Brain microvascular endothelial cell (primary cell): ENCODE data around the gene GPER1.

Experiments used
- DNase-seq: peaks from one replicate; pipeline ENCODE4 v3.0.0-alpha.2; 2020
- H3K27ac ChIP-seq: fragments of 250-450 bp; sonication (Bioruptor Pico); 2 replicates; pipeline ENCODE4 v1.5.1; 2020; ENCODE audit warnings: mild to moderate bottlenecking, moderate library complexity
- H3K27me3 ChIP-seq: fragments of 250-450 bp; sonication (Bioruptor Pico); replicated peaks from 2 replicates; pipeline ENCODE4 v1.5.1; 2020; ENCODE audit warnings: mild to moderate bottlenecking
- H3K36me3 ChIP-seq: fragments of 250-450 bp; sonication (Bioruptor Pico); replicated peaks from 2 replicates; pipeline ENCODE4 v1.5.1; 2020; ENCODE audit warnings: mild to moderate bottlenecking
- H3K4me3 ChIP-seq: 2 replicates; pipeline ENCODE4 v1.5.1; 2011; ENCODE audit warnings: low read depth, mild to moderate bottlenecking, control low read depth, low read length, moderate library complexity
- in situ Hi-C: cut with HindIII; loops from 2 replicates; pipeline ENCODE4 v1.10.0; 2017; ENCODE audit warnings: low sequenced_read_pairs, low pct_ligation_motif_present
- TF ChIP-seq, protein P1 (sequence below): IDR thresholded peaks from 2 replicates; pipeline ENCODE4 v1.5.1; 2011; ENCODE audit warnings: low read depth, mild to moderate bottlenecking, moderate library complexity, low read length, control low read depth, inconsistent platforms; ENCODE audit errors: missing control alignments

Gene GPER1

DNA sequence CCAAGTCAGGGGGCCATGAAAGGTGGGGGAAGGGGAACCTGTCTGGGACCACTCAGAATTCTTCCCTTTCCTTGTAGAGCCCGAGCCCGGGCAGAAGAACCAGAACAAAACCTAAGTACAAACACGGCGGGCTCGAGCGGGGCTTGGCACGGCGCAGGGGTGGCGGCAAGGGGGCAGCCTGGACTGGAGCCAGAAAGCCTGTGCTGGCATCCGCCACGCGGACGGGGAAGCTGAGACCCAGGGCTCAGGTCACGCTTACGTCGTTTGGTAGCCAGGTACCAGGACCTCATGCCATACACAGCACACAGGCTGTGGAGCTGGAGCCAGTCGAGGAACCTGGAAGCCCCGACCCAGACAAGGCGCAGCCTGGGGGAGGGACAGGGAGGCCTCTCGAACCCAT lies 6.6 kb upstream of the GPER1 start:
- DNase-seq, result no peak
- in situ Hi-C loops, result no loop called here
- Histone ChIP-seq H3K36me3 (no peaks in the 10 kb centered on the region), H3K27me3 (no peaks in the 10 kb centered on the region), H3K27ac (no peak overlapping the region), H3K4me3 (no peak overlapping the region)
- TF ChIP-seq, protein P1, sequence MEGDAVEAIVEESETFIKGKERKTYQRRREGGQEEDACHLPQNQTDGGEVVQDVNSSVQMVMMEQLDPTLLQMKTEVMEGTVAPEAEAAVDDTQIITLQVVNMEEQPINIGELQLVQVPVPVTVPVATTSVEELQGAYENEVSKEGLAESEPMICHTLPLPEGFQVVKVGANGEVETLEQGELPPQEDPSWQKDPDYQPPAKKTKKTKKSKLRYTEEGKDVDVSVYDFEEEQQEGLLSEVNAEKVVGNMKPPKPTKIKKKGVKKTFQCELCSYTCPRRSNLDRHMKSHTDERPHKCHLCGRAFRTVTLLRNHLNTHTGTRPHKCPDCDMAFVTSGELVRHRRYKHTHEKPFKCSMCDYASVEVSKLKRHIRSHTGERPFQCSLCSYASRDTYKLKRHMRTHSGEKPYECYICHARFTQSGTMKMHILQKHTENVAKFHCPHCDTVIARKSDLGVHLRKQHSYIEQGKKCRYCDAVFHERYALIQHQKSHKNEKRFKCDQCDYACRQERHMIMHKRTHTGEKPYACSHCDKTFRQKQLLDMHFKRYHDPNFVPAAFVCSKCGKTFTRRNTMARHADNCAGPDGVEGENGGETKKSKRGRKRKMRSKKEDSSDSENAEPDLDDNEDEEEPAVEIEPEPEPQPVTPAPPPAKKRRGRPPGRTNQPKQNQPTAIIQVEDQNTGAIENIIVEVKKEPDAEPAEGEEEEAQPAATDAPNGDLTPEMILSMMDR, result no peak

DNA sequence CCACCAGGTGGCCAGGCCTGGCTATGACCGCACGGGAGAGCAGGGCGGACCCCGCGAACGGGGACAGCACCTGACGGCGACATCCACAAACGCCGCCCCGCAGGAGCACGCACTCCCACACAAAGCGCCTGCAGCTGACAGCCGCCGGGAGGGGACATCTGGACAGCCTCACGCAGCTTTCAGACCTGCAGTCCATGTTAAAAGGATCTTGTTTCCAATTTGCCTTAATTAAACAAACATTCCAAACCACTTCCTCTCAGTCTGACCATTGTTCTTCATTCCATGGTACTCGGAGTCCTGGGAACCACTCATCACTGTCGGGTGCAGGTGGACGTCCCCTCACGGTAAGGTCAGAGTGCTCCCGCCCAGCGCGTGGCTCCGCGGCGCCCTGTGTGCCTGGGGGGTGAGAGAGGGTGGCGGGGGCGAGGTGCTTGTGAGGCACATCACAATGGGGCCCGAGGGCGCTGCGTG lies 5.9 kb upstream of the GPER1 start:
- Histone ChIP-seq H3K27ac (no peak overlapping the region), H3K36me3 (no peaks in the 10 kb centered on the region), H3K27me3 (no peaks in the 10 kb centered on the region), H3K4me3 (no peak overlapping the region)
- TF ChIP-seq, protein P1, result no peak
- DNase-seq, result no peak
- in situ Hi-C loops, result no loop called here

DNA sequence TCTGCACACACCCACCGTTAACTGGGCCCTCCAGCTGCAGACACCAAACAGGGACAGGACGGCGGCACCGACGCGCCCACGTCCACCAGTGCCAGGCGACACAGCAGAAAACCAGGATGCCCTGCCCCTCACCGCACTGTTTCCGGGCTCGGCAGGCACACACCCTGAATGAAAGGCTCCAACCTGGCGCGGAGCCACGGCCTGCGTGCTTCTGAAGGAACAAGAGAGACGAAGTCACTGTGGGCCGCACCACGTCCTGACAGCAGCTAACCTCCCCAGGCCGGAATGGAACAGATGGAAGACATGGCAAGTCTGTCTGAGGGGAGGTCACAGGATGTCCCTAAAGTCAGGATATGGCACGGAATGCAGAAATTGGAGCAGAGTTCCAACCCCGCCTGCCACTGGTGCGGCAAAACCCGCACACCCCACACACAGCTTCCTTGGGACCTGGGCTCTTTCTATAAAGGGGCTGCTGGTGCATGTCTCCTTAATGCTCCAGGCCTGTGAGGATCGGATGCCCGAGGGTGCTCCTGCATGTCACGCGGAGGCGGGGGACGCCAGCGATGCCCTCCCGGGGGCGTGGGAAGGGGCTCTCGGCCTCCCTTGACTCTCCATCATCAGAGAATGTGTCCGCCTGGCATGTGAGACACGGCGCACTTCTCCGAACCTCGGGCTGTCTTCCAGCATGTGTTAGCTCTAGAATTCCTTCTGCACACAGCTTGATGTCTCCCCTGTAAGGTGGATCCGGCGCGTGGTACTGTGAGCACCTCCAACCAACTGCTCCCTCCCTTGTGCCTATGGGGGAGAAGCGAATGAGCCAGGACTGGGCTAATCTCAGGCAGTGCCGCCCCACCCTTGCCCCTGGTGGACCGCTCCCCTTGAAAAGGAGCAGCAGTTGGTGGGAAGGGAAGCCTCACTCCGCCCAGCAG lies 3.9 kb upstream of the GPER1 start:
- Histone ChIP-seq H3K36me3 (no peaks in the 10 kb centered on the region), H3K4me3 (no peak overlapping the region), H3K27me3 (no peaks in the 10 kb centered on the region), H3K27ac (no peak overlapping the region)
- TF ChIP-seq, protein P1, result no peak
- in situ Hi-C loops, result no loop called here
- DNase-seq, result no peak

DNA sequence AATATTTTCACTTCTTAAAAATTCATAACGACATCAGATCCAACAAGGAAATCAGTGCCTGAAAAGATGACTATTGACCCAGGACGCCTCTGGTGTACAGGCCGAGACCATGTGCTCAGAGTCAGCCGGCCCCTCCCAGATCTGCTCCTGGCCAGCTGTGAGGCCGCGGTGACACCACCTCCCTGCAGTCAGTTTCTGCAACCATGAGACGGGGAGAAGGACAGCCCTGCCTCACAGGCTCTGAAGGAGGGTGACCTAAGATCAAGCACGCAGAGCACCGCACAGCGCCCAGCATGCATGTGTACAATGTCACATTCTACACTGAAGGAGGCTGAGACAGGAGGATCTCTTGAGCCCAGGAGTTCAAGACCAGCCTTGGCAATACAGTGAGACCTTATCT lies 2.6 kb upstream of the GPER1 start:
- Histone ChIP-seq H3K4me3 (no peak overlapping the region), H3K36me3 (no peaks in the 10 kb centered on the region), H3K27me3 (no peaks in the 10 kb centered on the region), H3K27ac (no peak overlapping the region)
- no peak for DNase-seq
- in situ Hi-C loops, result no loop called here
- TF ChIP-seq, protein P1, result no peak

DNA sequence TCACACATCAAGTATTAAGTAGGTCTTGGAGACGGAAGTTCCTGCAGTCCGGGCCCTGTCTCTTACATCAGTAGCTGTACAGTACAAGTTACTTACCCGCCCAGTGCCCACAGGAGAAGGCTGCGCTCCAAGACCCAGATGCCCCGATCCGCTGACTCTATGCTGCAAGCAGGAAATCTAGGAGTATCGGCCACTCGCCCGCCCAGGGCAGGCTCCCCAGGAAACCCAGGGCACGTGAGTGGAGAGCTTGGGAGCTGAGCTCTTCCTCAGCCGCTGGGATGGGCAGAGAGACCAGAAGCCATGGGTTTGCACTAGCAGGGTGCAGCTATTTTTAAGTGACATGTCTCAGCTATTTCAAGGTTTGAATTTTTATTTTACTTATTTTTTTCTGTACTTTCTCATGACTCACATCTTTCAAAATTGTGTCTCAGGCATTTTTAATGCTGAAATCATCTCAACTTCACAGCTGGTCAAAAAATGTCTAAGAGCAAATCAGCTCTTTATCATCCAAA lies 1.9 kb upstream of the GPER1 start:
- no peak for DNase-seq
- H3K4me3 ChIP-seq, result no peak overlapping the region
- TF ChIP-seq, protein P1, result no peak
- no peaks in the 10 kb centered on the region for H3K27me3 ChIP-seq
- H3K27ac ChIP-seq, result peak overlapping the region; percentile 16
- in situ Hi-C loops, result no loop called here
- H3K36me3 ChIP-seq, result no peaks in the 10 kb centered on the region
